ENCODE measurements around the gene ZCCHC18.
"Not testable (repeated sequence)": the region's sequence is repeated elsewhere in the genome, so short reads cannot be mapped to it uniquely, and the experiment has no call there.

ZCCHC18 gene

GRCh38 chrX:104112326-104112951, at the start of gene ZCCHC18:
ZCCHC18 (plus strand) TSS chrX:104112523; CDS start chrX:104114112, 1,589 bp downstream.
- peak in 12 of 14 donors; percentile 3 to 65 (median 34) for DNase-seq

- not testable (repeated sequence) for DNase-seq
These were observed 49.7 kb upstream of the ZCCHC18 start for GRCh38 chrX:104062636-104063035.

- not testable (repeated sequence) for DNase-seq
These were observed 36.4 kb upstream of the ZCCHC18 start, which contains the start of gene TMSB15C for GRCh38 chrX:104075778-104076445. TMSB15C (minus strand) TSS chrX:104076236.

- not testable (repeated sequence) for DNase-seq
These were observed 34.5 kb upstream of the ZCCHC18 start for GRCh38 chrX:104077854-104078253.

GRCh38 chrX:104084063-104084462, 28.3 kb upstream of the ZCCHC18 start:
- no peak for DNase-seq

DNA sequence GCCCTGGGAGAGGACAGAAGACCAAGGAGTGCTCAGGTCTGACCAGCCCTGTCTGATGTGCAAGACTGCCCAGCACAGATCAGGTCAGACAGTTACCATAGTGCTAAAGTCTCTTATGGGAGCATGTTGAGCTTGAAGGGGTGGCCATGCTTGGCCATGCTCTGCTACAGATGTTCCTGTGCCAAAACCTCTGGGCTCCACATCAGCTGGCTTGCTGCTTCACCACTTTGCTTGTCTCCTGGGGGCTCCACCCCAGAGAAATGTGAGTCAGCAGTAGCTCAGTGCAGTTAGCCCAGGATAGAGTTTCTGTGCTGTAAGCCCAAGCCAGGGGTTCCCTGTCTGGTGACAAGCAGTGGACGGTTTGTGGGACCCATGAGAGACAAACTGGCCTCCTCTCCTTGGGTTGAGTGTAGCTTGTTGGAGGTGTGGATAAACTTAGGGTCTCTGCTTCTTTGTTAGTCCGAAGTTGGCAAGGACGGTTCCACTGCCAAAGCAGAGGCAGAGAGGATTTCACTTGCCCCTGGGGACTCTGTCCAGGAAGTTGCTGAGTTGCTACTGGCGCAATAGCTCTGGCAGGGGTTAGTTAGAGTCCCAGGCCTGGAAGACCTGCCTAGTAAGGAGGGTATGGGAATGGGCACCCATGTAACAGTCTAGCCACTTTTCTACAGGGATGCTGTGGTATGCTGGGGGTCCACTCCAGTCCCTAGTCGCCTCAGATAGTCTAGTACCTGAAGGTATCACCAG, 27.6 kb upstream of the ZCCHC18 start:
- no peak for DNase-seq

- no peak for DNase-seq
These were observed 26.8 kb upstream of the ZCCHC18 start for GRCh38 chrX:104085477-104085876.

DNA sequence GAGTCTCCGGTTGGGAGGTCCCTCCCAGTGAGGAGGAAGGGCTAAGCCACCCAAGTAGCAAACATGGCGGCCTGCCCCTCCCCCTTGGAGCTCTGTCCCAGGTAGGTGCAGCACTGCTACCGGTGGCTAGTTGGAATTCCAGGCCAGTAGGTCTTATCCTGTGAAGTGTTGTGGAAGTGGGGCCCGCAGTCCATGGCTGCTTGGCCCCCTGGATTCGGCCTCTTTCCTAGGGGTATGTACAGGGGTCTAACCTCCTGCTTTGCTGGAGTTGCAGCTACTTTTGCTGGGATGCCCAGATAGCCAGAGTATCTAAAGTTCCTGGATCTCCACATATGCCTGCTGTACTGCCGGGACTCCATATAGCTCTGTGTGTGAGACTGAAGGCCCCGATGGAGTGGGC, 26.4 kb upstream of the ZCCHC18 start:
- no peak for DNase-seq

GRCh38 chrX:104098151-104098808, 14.0 kb upstream of the ZCCHC18 start:
- DNase-seq, result peak in 5 of 14 donors; percentile 4 to 74 (median 18)

- DNase-seq, result no peak
These were observed 13.4 kb upstream of the ZCCHC18 start for GRCh38 chrX:104098919-104099318.

GRCh38 chrX:104104676-104105075, 7.6 kb upstream of the ZCCHC18 start:
- no peak for DNase-seq

GRCh38 chrX:104105330-104106262, 6.7 kb upstream of the ZCCHC18 start:
- peak in 1 of 14 donors; percentile 3 for DNase-seq

- DNase-seq, result no peak
These were observed 3.4 kb upstream of the ZCCHC18 start for GRCh38 chrX:104108955-104109354.

DNA sequence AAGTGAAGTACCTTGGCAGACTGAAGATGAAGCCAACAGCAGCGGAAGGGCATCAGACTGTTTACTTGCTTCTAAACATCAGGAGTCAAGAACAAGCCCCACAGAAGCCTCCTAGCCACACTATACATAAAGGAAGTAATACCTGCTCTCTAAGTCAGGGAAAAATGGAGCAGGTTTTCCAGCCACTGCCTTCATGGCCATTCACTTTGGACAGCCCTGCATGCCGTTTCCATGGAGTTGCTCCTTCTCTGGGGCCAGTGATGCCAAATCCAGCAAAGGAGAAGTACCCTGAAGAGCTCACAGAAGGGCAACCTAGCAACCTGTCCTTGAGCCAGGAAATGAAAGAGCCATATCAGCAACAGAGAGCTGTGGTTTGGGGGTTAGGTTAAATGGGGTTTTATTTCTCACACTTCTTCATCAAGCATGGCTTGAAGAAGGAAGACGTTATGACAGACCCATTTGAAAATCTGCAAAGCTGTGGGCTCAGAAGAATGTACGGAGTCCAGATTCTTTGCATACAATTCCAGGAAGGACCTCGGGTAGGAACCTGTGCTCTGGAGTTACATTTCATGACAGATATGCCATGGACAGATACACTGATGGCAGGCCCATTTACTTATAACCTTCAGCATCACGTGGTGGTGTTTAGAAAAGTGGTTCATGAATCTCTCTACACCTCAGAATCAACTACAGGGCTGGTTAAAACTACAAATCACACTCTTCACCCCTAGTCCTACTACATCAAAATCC, 1.7 kb upstream of the ZCCHC18 start:
- peak in 1 of 14 donors; percentile 7 for DNase-seq

DNA sequence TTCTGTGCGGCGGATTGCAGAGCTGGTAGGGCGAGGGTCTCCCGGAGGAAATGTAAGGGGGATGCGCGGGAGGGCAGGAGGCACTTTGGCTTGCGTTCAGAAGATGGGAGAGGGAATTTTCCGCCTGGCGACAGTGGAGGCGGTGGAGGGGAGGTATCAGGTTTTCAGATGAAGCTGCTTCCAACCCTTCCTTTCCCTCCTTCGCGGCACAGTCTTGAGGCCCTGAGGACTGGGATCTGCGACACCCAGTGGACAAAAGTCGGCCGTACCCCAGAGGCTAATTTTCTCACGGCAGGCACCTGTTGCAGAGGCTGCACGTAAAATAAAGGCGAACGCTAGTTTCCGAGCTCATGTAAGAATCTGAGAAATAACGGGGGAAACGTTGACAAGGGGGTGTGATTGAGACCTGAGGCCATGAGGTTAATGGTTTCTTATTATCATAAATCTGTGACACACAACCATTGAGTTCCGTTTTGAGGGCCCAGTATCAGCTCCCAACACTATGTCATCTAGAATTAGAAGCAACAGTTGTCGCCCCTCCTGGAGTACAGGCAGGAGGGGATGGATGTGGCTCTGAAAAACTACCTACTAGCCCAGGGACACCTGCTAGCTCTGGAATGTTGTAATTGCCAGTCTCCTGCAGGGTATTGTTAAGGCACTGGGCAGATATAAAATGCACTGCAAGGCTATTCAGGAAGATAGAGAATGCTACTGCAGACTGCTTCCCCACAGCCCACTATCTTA, 1.1 kb downstream of the ZCCHC18 start:
- DNase-seq, result peak in 11 of 14 donors; percentile 2 to 66 (median 16)

DNA sequence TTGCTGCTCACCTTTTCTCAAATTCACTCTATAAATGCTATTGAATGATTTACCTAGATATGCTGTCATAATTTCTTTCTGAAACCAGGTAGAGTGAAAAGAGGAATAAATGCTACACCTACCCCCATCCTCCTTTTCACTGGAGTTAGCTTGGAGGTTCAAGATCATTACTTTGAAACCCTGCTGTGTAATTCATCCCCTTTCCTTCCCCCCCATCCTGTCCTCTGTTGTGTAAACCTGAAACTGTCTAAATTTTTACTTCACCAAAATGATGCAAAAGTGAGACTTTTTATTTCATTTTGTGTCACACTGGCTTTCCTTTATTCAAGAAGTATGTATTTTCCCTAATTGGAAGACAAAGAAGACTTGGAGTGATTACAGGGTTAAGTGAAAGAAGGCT, 5.4 kb downstream of the ZCCHC18 start:
- no peak for DNase-seq

DNA sequence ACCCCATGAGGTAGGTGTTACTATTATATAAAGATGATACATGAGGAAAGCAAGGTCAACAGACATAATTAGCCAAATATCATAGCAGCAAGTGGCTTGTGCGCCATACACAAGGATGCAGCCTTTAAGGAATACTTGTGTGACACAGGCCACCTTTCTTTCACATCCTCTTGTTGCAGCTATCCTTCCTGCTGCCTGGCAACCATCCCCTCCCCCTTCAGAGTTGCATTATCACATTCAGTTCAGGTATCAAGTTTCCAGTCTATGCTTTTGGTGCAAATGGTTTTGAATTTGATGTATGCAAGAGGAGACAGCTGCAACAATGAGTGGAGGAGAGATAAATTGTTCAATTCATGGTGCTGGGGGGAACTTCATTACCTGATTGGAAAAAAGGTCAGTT, 6.4 kb downstream of the ZCCHC18 start:
- DNase-seq, result no peak

DNA sequence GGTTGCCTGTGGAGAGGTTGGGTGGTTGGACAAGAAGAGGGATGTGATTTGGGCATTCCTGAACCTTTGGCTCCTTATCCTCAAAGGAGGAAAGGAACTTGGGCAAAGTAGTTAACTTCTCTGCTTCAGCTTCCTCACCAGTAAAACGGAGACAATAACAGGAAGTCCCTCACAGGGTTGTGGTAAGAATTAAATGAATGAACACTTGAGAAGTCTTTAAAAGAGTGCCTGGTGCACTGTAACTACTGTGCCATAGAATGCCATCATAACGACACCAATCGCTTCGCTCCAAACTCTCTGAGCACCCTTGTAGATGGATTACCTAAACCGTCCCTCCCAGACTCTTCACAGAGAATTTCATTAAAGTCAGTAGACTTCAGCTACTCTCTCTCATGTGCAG, 10.5 kb downstream of the ZCCHC18 start:
- no peak for DNase-seq

DNA sequence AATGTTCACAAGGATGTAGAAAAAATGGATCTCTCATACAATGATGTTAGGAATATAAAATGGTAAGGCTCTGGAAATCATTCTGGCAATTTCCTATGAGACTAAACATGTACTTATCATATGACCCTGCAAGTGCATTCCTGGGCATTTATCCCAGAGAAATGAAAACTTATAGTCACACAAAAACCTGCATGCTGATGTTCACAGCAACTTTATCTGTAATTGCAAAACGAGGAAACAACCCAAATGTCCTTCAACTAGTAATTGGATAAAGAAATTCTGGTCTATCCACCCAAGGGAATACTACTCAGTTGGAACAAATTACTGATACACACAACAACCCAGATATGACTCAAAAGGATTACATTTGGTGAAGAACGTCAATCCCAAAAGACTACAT, 14.5 kb downstream of the ZCCHC18 start:
- no peak for DNase-seq

GRCh38 chrX:104130808-104131207, 18.5 kb downstream of the ZCCHC18 start:
- DNase-seq, result no peak

Data from C1 segment of cervical spinal cord (tissue), 14 donors.